Keratinocyte (primary cell): ENCODE data around the gene RNF152. TPM values are rescaled to one million over a fixed set of nuclear protein-coding genes. Genes with fewer than 3 reads are reported as not detected.

Experiments used
- DNase-seq: peaks from one replicate; pipeline ENCODE4 v3.0.0-alpha.2; 2011; ENCODE audit warnings: low read depth, missing footprints, low spot score
- FAIRE-seq: peaks from 2 replicates; lab custom pipeline; 2011; peaks lifted over from hg19 to GRCh38; lab: Jason Lieb, UNC
- H2AFZ ChIP-seq: 2 replicates; pipeline ENCODE4 v1.6.0; 2012; ENCODE audit warnings: low read length, control low read depth, inconsistent platforms; ENCODE audit not compliant: control insufficient read depth
- H3K27ac ChIP-seq: 2 replicates; pipeline ENCODE4 v1.5.1; 2011; ENCODE audit warnings: low read length; ENCODE audit not compliant: control insufficient read depth, insufficient read depth
- H3K27me3 ChIP-seq: 3 replicates; pipeline ENCODE4 v1.6.0; 2011; ENCODE audit warnings: low read length; ENCODE audit not compliant: control insufficient read depth, insufficient read depth; ENCODE audit errors: extremely low read depth
- H3K36me3 ChIP-seq, 2 experiments: 2 replicates in 1 of 2; 3 replicates in 1 of 2; pipeline ENCODE4 v1.5.1; 2011; ENCODE audit warnings: low read length in 2 of 2, mild to moderate bottlenecking in 1 of 2; ENCODE audit not compliant: control insufficient read depth in 2 of 2, insufficient read depth in 2 of 2; ENCODE audit errors: extremely low read depth in 1 of 2
- H3K4me1 ChIP-seq: 3 replicates; pipeline ENCODE4 v1.5.1; 2011; ENCODE audit warnings: low read length; ENCODE audit not compliant: control insufficient read depth, insufficient read depth; ENCODE audit errors: extremely low read depth
- H3K4me2 ChIP-seq: 3 replicates; pipeline ENCODE4 v1.6.0; 2011; ENCODE audit warnings: low read depth, low read length; ENCODE audit not compliant: control insufficient read depth, insufficient read depth; ENCODE audit errors: extremely low read depth
- H3K4me3 ChIP-seq, 3 experiments: fragments of 200-600 bp in 1 of 3; sonication (generic) in 1 of 3; 2 replicates in 2 of 3; 3 replicates in 1 of 3; pipeline ENCODE4 v1.5.1; 2011 to 2016; ENCODE audit warnings: low read length in 3 of 3, mild to moderate bottlenecking in 3 of 3, control low read depth in 2 of 3, inconsistent platforms in 1 of 3, low read depth in 1 of 3, mixed read lengths in 1 of 3, mixed run types in 1 of 3, moderate library complexity in 1 of 3; ENCODE audit not compliant: control insufficient read depth in 2 of 3, insufficient read depth in 2 of 3; ENCODE audit errors: extremely low read depth in 1 of 3
- H3K79me2 ChIP-seq: 2 replicates; pipeline ENCODE4 v1.6.0; 2012; ENCODE audit warnings: low read length; ENCODE audit not compliant: control insufficient read depth, insufficient read depth
- H3K9ac ChIP-seq: 3 replicates; pipeline ENCODE4 v1.6.0; 2011; ENCODE audit warnings: low read length; ENCODE audit not compliant: control insufficient read depth, insufficient read depth; ENCODE audit errors: extremely low read depth
- H3K9me1 ChIP-seq: 3 replicates; pipeline ENCODE4 v1.6.0; 2011; ENCODE audit warnings: low read length; ENCODE audit not compliant: control insufficient read depth, insufficient read depth; ENCODE audit errors: extremely low read depth
- H3K9me3 ChIP-seq: 2 replicates; pipeline ENCODE4 v1.5.1; 2012; ENCODE audit warnings: low read depth, low read length; ENCODE audit not compliant: control insufficient read depth
- H4K20me1 ChIP-seq: 3 replicates; pipeline ENCODE4 v1.6.0; 2011; ENCODE audit warnings: low read length; ENCODE audit not compliant: control insufficient read depth, insufficient read depth; ENCODE audit errors: extremely low read depth
- CTCF ChIP-seq, 3 experiments: IDR thresholded peaks in 1 of 3; conservative IDR thresholded peaks in 1 of 3; optimal IDR thresholded peaks in 1 of 3; 2 replicates in 2 of 3; 3 replicates in 1 of 3; pipeline versions ENCODE3 to v1.5.1; 2011; ENCODE audit warnings: low read length in 3 of 3, mild to moderate bottlenecking in 3 of 3, moderate library complexity in 2 of 3, control low read depth in 1 of 3, inconsistent platforms in 1 of 3; ENCODE audit not compliant: insufficient read depth in 2 of 3; ENCODE audit errors: extremely low read depth in 1 of 3
- EZH2 ChIP-seq: IDR thresholded peaks from one replicate; pipeline ENCODE4 v1.6.1; 2012; ENCODE audit warnings: inconsistent platforms, mild to moderate bottlenecking, low read length, moderate library complexity
- dilution Hi-C: fragments of 300-500 bp; cut with MboI; formaldehyde crosslinking; loops from one replicate; pipeline ENCODE4 v1.7.0; 2020; ENCODE audit warnings: low sequenced_read_pairs; ENCODE audit not compliant: extremely low pct_ligation_motif_present
- polyA plus RNA-seq, 5 experiments: library from polyadenylated mRNA; depleted of rRNA in 3 of 5; stranded (reverse) in 3 of 5; stranded (forward) in 1 of 5; unstranded in 1 of 5; fragments of >200 nt; gene quantifications; 1 replicate in 1 of 5; 2 replicates in 3 of 5; 3 replicates in 1 of 5; pipeline versions ENCODE4 v1.2.1 to v1.2.3, GENCODE V29; 2011 to 2012; ENCODE audit warnings: missing spikeins in 2 of 5, low read depth in 1 of 5, low replicate concordance in 1 of 5

RNF152 gene
- polyA plus RNA-seq, 1 donor (not counting 4 experiments of a cell fraction or from before 2014, with no cell fraction given) = 10.1 TPM

DNA sequence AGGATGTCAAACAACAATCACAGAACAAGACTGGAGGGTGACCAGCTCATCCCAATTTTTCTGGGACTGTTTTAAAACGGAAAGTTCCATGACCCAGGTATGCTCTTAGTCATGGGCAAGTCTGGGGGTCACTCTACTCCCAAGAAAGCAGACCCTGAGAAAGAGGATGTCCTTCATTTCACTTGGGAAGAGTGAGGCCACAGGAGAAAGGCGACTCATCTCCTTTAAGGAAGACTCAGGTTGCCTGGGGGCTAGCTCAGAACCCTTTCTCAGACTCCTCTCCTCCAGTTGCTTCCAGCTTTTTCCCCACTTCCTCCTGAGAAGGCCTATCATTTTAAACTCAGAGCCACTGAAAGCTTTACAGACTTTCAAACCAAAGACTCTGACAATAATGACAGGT lies 9.3 kb downstream of the RNF152 start:
- FAIRE-seq = no peak
- DNase-seq = no peak
- Histone ChIP-seq H3K27ac (no peak overlapping the region), H2AFZ (no peak overlapping the region), H3K4me2 (no peak overlapping the region), H3K79me2 (peaks cover 22% of the 10 kb centered on the region), H3K4me3 (no peak overlapping the region), H3K9ac (no peak overlapping the region), H3K9me3 (no peaks in the 10 kb centered on the region), H3K4me1 (peaks cover 18% of the 10 kb centered on the region), H3K9me1 (no peaks in the 10 kb centered on the region), H4K20me1 (no peaks in the 10 kb centered on the region), H3K27me3 (no peaks in the 10 kb centered on the region), H3K36me3 (peaks cover 5 to 6% of the 10 kb centered on the region in 2 experiments)
- dilution Hi-C loops = no loop called here
- TF ChIP-seq EZH2 = no peak
- no peak for TF ChIP-seq CTCF (optimal IDR thresholded peaks at IDR 0.05 in 1 of 3, IDR thresholded peaks at IDR 0.05 in 1 of 3, conservative IDR thresholded peaks at IDR 0.05 in 1 of 3; ENCODE audit: extremely low read depth in 1 of 3, insufficient read depth in 2 of 3, low read length in 3 of 3)

- dilution Hi-C loops = no loop called here
Observed at GRCh38 chr18:61882296-61883004, 10.4 kb downstream of the RNF152 start.

More at GRCh38 chr18:61882296-61883004, 10.4 kb downstream of the RNF152 start:
- H3K4me2 ChIP-seq = peak overlapping the region; percentile 9
- no peak overlapping the region for H3K9ac ChIP-seq
- FAIRE-seq = peak; percentile 84
- no peak overlapping the region for H3K4me3 ChIP-seq
- peak overlapping the region; percentile 21 for H2AFZ ChIP-seq
- no peak for TF ChIP-seq CTCF (optimal IDR thresholded peaks at IDR 0.05 in 1 of 3, IDR thresholded peaks at IDR 0.05 in 1 of 3, conservative IDR thresholded peaks at IDR 0.05 in 1 of 3; ENCODE audit: extremely low read depth in 1 of 3, insufficient read depth in 2 of 3, low read length in 3 of 3)
- H3K9me3 ChIP-seq = no peaks in the 10 kb centered on the region
- peaks cover 16% of the 10 kb centered on the region for H3K79me2 ChIP-seq
- H3K9me1 ChIP-seq = no peaks in the 10 kb centered on the region
- no peaks in the 10 kb centered on the region for H4K20me1 ChIP-seq
- H3K27ac ChIP-seq = peak overlapping the region; percentile 16
- no peak for DNase-seq
- H3K4me1 ChIP-seq = peaks cover 18% of the 10 kb centered on the region
- H3K27me3 ChIP-seq = no peaks in the 10 kb centered on the region
- H3K36me3 ChIP-seq = peaks cover 0 to 9% of the 10 kb centered on the region in 2 experiments
